IMR-90 (cell line): ENCODE results near the gene ANKK1. TPM values are rescaled to one million over a fixed set of nuclear protein-coding genes. Genes with fewer than 3 reads are reported as not detected.

Experiments used
- ATAC-seq: fragments of 200-7000 bp; cut with Tn5 transposase; 2 replicates; pipeline ENCODE4 v1.9.1; 2020; ENCODE audit warnings: low read depth, mild to moderate bottlenecking, moderate library complexity
- BruUV-seq: library from RNA; stranded (reverse); fragments of 400-500 nt; replicated peaks from 2 replicates; lab custom pipeline; 2021; lab: Mats Ljungman, UMichigan
- CTCF ChIA-PET: fragments of 300-600 bp; formaldehyde crosslinking; extraction: SDS; loops from one replicate; lab custom pipeline; 2021; ENCODE audit warnings: antibody characterized with exemption; lab: Yijun Ruan, JAX
- POLR2A ChIA-PET: fragments of 300-600 bp; sonication (Branson Sonifier 250); formaldehyde crosslinking; loops from one replicate; lab custom pipeline; 2022; ENCODE audit warnings: antibody characterized with exemption; ENCODE audit not compliant: unreplicated experiment; lab: Charles Lee
- DNase-seq: peaks from one replicate; pipeline ENCODE4 v3.0.0; 2013
- H2AFZ ChIP-seq: replicated peaks from 2 replicates; pipeline ENCODE3; 2013; ENCODE audit warnings: low read length, mild to moderate bottlenecking; ENCODE audit not compliant: poor library complexity
- H2AK5ac ChIP-seq: 2 replicates; pipeline ENCODE4 v1.6.1; 2013; ENCODE audit warnings: low read depth, low read length, inconsistent platforms
- H2AK9ac ChIP-seq: replicated peaks from 2 replicates; pipeline ENCODE3; 2013; ENCODE audit warnings: mild to moderate bottlenecking, low read depth, low read length, moderate library complexity; ENCODE audit not compliant: poor library complexity
- H2BK120ac ChIP-seq: 2 replicates; pipeline ENCODE4 v1.6.1; 2013; ENCODE audit warnings: low read depth, low read length, inconsistent platforms
- H2BK15ac ChIP-seq: 3 replicates; pipeline ENCODE4 v1.6.1; 2013; ENCODE audit warnings: low read depth, low read length, inconsistent platforms
- H2BK20ac ChIP-seq: 2 replicates; pipeline ENCODE4 v1.6.1; 2013; ENCODE audit warnings: low read depth, mild to moderate bottlenecking, inconsistent platforms, low read length, moderate library complexity
- H2BK5ac ChIP-seq: 2 replicates; pipeline ENCODE4 v1.6.1; 2013; ENCODE audit warnings: mild to moderate bottlenecking, low read depth, low read length, inconsistent platforms; ENCODE audit not compliant: poor library complexity, severe bottlenecking
- H3K14ac ChIP-seq: replicated peaks from 2 replicates; pipeline ENCODE4 v1.6.1; 2013; ENCODE audit warnings: low read depth, low read length, inconsistent platforms
- H3K18ac ChIP-seq: 2 replicates; pipeline ENCODE4 v1.6.1; 2013; ENCODE audit warnings: low read depth, low read length, control low read depth
- H3K23ac ChIP-seq: 2 replicates; pipeline ENCODE4 v1.6.1; 2013; ENCODE audit warnings: low read depth, low read length, inconsistent platforms
- H3K27ac ChIP-seq: 2 replicates; pipeline ENCODE4 v1.5.1; 2013; ENCODE audit warnings: mild to moderate bottlenecking, control low read depth, low read length; ENCODE audit not compliant: insufficient read depth
- H3K27me3 ChIP-seq: 2 replicates; pipeline ENCODE4 v1.6.1; 2013; ENCODE audit warnings: low read length; ENCODE audit not compliant: control insufficient read depth, insufficient read depth
- H3K36me3 ChIP-seq: 2 replicates; pipeline ENCODE4 v1.6.1; 2013; ENCODE audit warnings: low read length, mixed read lengths; ENCODE audit not compliant: control insufficient read depth, insufficient read depth
- H3K4ac ChIP-seq: 2 replicates; pipeline ENCODE4 v1.6.1; 2013; ENCODE audit warnings: low read depth, low read length, inconsistent platforms
- H3K4me1 ChIP-seq: 2 replicates; pipeline ENCODE4 v1.6.1; 2013; ENCODE audit warnings: low read length, mixed read lengths; ENCODE audit not compliant: control insufficient read depth, insufficient read depth
- H3K4me2 ChIP-seq: 2 replicates; pipeline ENCODE4 v1.6.1; 2013; ENCODE audit warnings: low read depth, mild to moderate bottlenecking, control low read depth, low read length, moderate library complexity
- H3K4me3 ChIP-seq: 2 replicates; pipeline ENCODE4 v1.5.1; 2013; ENCODE audit warnings: low read depth, mild to moderate bottlenecking, control low read depth, low read length, moderate library complexity; ENCODE audit not compliant: insufficient read depth
- H3K56ac ChIP-seq: 2 replicates; pipeline ENCODE4 v1.6.1; 2013; ENCODE audit warnings: low read length, inconsistent platforms; ENCODE audit not compliant: insufficient read depth; ENCODE audit errors: extremely low read depth
- H3K79me1 ChIP-seq, 2 experiments: 2 replicates each; pipeline ENCODE4 v1.6.1; 2013; ENCODE audit warnings: low read length in 2 of 2, inconsistent platforms in 1 of 2, low read depth in 1 of 2
- H3K9ac ChIP-seq: 2 replicates; pipeline ENCODE4 v1.6.1; 2013; ENCODE audit warnings: low read depth, low read length, control low read depth
- H3K9me1 ChIP-seq: 2 replicates; pipeline ENCODE4 v1.6.1; 2013; ENCODE audit warnings: low read length, inconsistent platforms; ENCODE audit not compliant: insufficient read depth
- H3K9me3 ChIP-seq: 2 replicates; pipeline ENCODE4 v1.6.1; 2013; ENCODE audit warnings: low read length; ENCODE audit not compliant: control insufficient read depth, insufficient read depth
- H4K20me1 ChIP-seq: 2 replicates; pipeline ENCODE4 v1.6.1; 2013; ENCODE audit warnings: low read length, inconsistent platforms; ENCODE audit not compliant: insufficient read depth
- H4K5ac ChIP-seq: 2 replicates; pipeline ENCODE4 v1.6.1; 2013; ENCODE audit warnings: mild to moderate bottlenecking, low read depth, low read length, control low read depth
- H4K8ac ChIP-seq, 2 experiments: 2 replicates each; pipeline ENCODE4 v1.6.1; 2013; ENCODE audit warnings: low read depth in 2 of 2, low read length in 2 of 2, control low read depth in 1 of 2, inconsistent platforms in 1 of 2
- H4K91ac ChIP-seq: 2 replicates; pipeline ENCODE4 v1.6.1; 2013; ENCODE audit warnings: low read depth, low read length, inconsistent platforms; ENCODE audit not compliant: insufficient read depth
- MAFK ChIP-seq: IDR thresholded peaks from 2 replicates; pipeline ENCODE4 v1.6.1; 2012; ENCODE audit warnings: low read depth, low read length, improper control_type of control experiment
- WGBS, 2 experiments: methylation state at CpG; one replicate each; pipeline versions ENCODE4 v1.1.5 to v1.1.7; 2013; ENCODE audit warnings: missing lambda C conversion rate in 2 of 2; ENCODE audit not compliant: insufficient read length in 1 of 2; ENCODE audit errors: extremely low coverage in 2 of 2; 5-methylcytosine and 5-hydroxymethylcytosine counted together
- dilution Hi-C: fragments of 300-500 bp; cut with HindIII; formaldehyde crosslinking; loops from one replicate; pipeline ENCODE4 v1.14.3; 2018; ENCODE audit warnings: low sequenced_read_pairs; ENCODE audit not compliant: unreplicated experiment
- in situ Hi-C: fragments of 300-500 bp; cut with MboI; formaldehyde crosslinking; loops from 3 replicates; pipeline ENCODE4 v1.14.3; 2019; ENCODE audit warnings: low sequenced_read_pairs, inconsistent platforms, mixed read lengths
- intact Hi-C: fragments of 100-400 bp; cut with micrococcal nuclease; formaldehyde crosslinking; loops from 2 replicates; pipeline ENCODE4 v1.10.0; 2022
- polyA plus RNA-seq, 3 experiments: library from polyadenylated mRNA; depleted of rRNA; stranded (reverse); fragments of >200 nt; gene quantifications; 2 replicates each; pipeline ENCODE4 v1.2.3, GENCODE V29; 2012; ENCODE audit warnings: low replicate concordance in 1 of 3
- total RNA-seq: library from RNA; depleted of rRNA; stranded (reverse); fragments of >200 nt; gene quantifications from 2 replicates; pipeline ENCODE4 v1.2.3, GENCODE V29; 2012

Gene ANKK1
- total and polyA plus RNA-seq, 2 of the 4 experiments (the other 2 are of a cell fraction), result not detected

- H3K18ac ChIP-seq, result no peak overlapping the region
- no peaks in the 10 kb centered on the region for H3K9me1 ChIP-seq
- H2BK120ac ChIP-seq, result no peak overlapping the region
- no peaks in the 10 kb centered on the region for H3K36me3 ChIP-seq
- DNase-seq (no peak), ATAC-seq (no peak)
- H3K79me1 ChIP-seq, result no peaks in the 10 kb centered on the region
- BruUV-seq, result no TSS peak
- H2AK5ac ChIP-seq, result no peak overlapping the region
- no peak overlapping the region for H4K8ac ChIP-seq
- peaks cover 1% of the 10 kb centered on the region; the same call in 1 of the 2 replicates for H3K27me3 ChIP-seq
- TF ChIP-seq MAFK, result no peak
- H2AK9ac ChIP-seq, result no peak overlapping the region
- H3K23ac ChIP-seq, result no peak overlapping the region
- in situ Hi-C loops, result no loop called here
- H3K9ac ChIP-seq, result no peak overlapping the region
- H3K4me1 ChIP-seq, result no peaks in the 10 kb centered on the region
- no peak overlapping the region for H4K91ac ChIP-seq
- H3K4ac ChIP-seq, result no peak overlapping the region
- no peak overlapping the region for H2BK5ac ChIP-seq
- no peak overlapping the region for H3K14ac ChIP-seq
- no peaks in the 10 kb centered on the region for H4K20me1 ChIP-seq
- H2BK20ac ChIP-seq, result no peak overlapping the region
- dilution Hi-C loops, result no loop called here
- no peaks in the 10 kb centered on the region for H3K9me3 ChIP-seq
- ChIA-PET CTCF (no interaction called here), POLR2A (no interaction called here)
- H2BK15ac ChIP-seq, result no peak overlapping the region
- no peak overlapping the region for H4K5ac ChIP-seq
- WGBS, 2 experiments, result no CpG with 5 or more reads among the region's 6 CpGs
- no peak overlapping the region for H3K4me3 ChIP-seq
- H3K4me2 ChIP-seq, result no peak overlapping the region
- intact Hi-C loops, result no loop called here
- H3K56ac ChIP-seq, result no peak overlapping the region
- no peak overlapping the region for H3K27ac ChIP-seq
- no peak overlapping the region for H2AFZ ChIP-seq
Observed at GRCh38 chr11:113426686-113427085, 39.1 kb downstream of the ANKK1 start.
